Skeletal muscle satellite cell (primary cell): Measurements from ENCODE around the gene MINK1.

Experiments used
- H3K27me3 ChIP-seq: 2 replicates; pipeline ENCODE4 v1.7.0; 2013; ENCODE audit warnings: low read length; ENCODE audit not compliant: control insufficient read depth, insufficient read depth
- H3K36me3 ChIP-seq: 2 replicates; pipeline ENCODE4 v1.7.0; 2013; ENCODE audit warnings: mild to moderate bottlenecking, control low read depth, low read length; ENCODE audit not compliant: insufficient read depth
- H3K4me1 ChIP-seq: 2 replicates; pipeline ENCODE4 v1.7.0; 2013; ENCODE audit warnings: low read length; ENCODE audit not compliant: control insufficient read depth, insufficient read depth
- H3K4me2 ChIP-seq: 2 replicates; pipeline ENCODE4 v1.7.0; 2013; ENCODE audit warnings: mild to moderate bottlenecking, low read length
- H3K4me3 ChIP-seq: 2 replicates; pipeline ENCODE4 v1.7.0; 2013; ENCODE audit warnings: low read length
- H3K9ac ChIP-seq: 2 replicates; pipeline ENCODE4 v1.7.0; 2013; ENCODE audit warnings: mild to moderate bottlenecking, low read depth, low read length, moderate library complexity
- H3K9me3 ChIP-seq: replicated peaks from 2 replicates; pipeline ENCODE4 v1.7.0; 2013; ENCODE audit warnings: mild to moderate bottlenecking, control low read depth, low read length

The MINK1 gene

GRCh38 chr17:4796552-4796920, 36.6 kb upstream of the MINK1 start:
- Histone ChIP-seq H3K4me1 (peaks cover 5% of the 10 kb centered on the region), H3K4me2 (peak overlapping the region; percentile 80), H3K9ac (peak overlapping the region; percentile 96), H3K4me3 (peak overlapping the region; percentile 96), H3K36me3 (peaks cover 15% of the 10 kb centered on the region), H3K27me3 (peaks cover 3% of the 10 kb centered on the region), H3K9me3 (no peaks in the 10 kb centered on the region)

- no peaks in the 10 kb centered on the region for H3K27me3 ChIP-seq
- no peak overlapping the region for H3K9ac ChIP-seq
- peaks cover 15% of the 10 kb centered on the region for H3K36me3 ChIP-seq
- no peak overlapping the region for H3K4me3 ChIP-seq
- H3K9me3 ChIP-seq: no peaks in the 10 kb centered on the region
- peaks cover 5% of the 10 kb centered on the region for H3K4me1 ChIP-seq
- no peak overlapping the region for H3K4me2 ChIP-seq
These were observed 32.5 kb upstream of the MINK1 start for GRCh38 chr17:4800462-4801196.

GRCh38 chr17:4802228-4802627, 30.9 kb upstream of the MINK1 start, which contains the start of gene C17orf114:
Gene C17orf114 (minus strand): TSS chr17:4802328.
- no peak within 1 kb of the TSS for H3K4me3 ChIP-seq
- H3K27me3 ChIP-seq: no peaks in the 10 kb centered on the region
- H3K9ac ChIP-seq: no peak within 1 kb of the TSS
- no peak within 1 kb of the TSS for H3K4me2 ChIP-seq
- H3K36me3 ChIP-seq: peaks cover 15% of the 10 kb centered on the region
- no peaks in the 10 kb centered on the region for H3K9me3 ChIP-seq
- H3K4me1 ChIP-seq: peaks cover 4% of the 10 kb centered on the region

- peaks cover 7% of the 10 kb centered on the region for H3K36me3 ChIP-seq
- no peaks in the 10 kb centered on the region for H3K27me3 ChIP-seq
- H3K4me2 ChIP-seq: peak overlapping the region; percentile 77
- H3K4me3 ChIP-seq: peak overlapping the region; percentile 80
- no peaks in the 10 kb centered on the region for H3K9me3 ChIP-seq
- peaks cover 14% of the 10 kb centered on the region for H3K4me1 ChIP-seq
- H3K9ac ChIP-seq: peak overlapping the region; percentile 80
These were observed 26.7 kb upstream of the MINK1 start for GRCh38 chr17:4806456-4806776.

GRCh38 chr17:4806777-4807604, 26.1 kb upstream of the MINK1 start, which contains the start of gene PLD2:
Gene PLD2 (plus strand): TSS chr17:4807152. CDS start chr17:4807773, 621 bp downstream.
- Histone ChIP-seq H3K27me3 (no peaks in the 10 kb centered on the region), H3K9me3 (no peaks in the 10 kb centered on the region), H3K9ac (peak within 1 kb of the TSS; percentile 80), H3K4me3 (peak within 1 kb of the TSS; percentile 80), H3K36me3 (peaks cover 7% of the 10 kb centered on the region), H3K4me2 (peak within 1 kb of the TSS; percentile 92), H3K4me1 (peaks cover 14% of the 10 kb centered on the region)

- Histone ChIP-seq H3K4me3 (peak overlapping the region; percentile 80), H3K4me1 (peaks cover 14% of the 10 kb centered on the region), H3K9ac (peak overlapping the region; percentile 54), H3K9me3 (no peaks in the 10 kb centered on the region), H3K4me2 (peak overlapping the region; percentile 92), H3K36me3 (peaks cover 7% of the 10 kb centered on the region), H3K27me3 (no peaks in the 10 kb centered on the region)
These were observed 25.3 kb upstream of the MINK1 start for GRCh38 chr17:4807605-4808377.

GRCh38 chr17:4808378-4808767, 24.8 kb upstream of the MINK1 start:
- peaks cover 14% of the 10 kb centered on the region for H3K4me1 ChIP-seq
- H3K9me3 ChIP-seq: no peaks in the 10 kb centered on the region
- H3K4me3 ChIP-seq: peak overlapping the region; percentile 80
- peak overlapping the region; percentile 92 for H3K4me2 ChIP-seq
- H3K9ac ChIP-seq: no peak overlapping the region
- H3K27me3 ChIP-seq: no peaks in the 10 kb centered on the region
- H3K36me3 ChIP-seq: peaks cover 7% of the 10 kb centered on the region

GRCh38 chr17:4810696-4811290, 22.3 kb upstream of the MINK1 start:
- H3K36me3 ChIP-seq: peaks cover 17% of the 10 kb centered on the region
- no peak overlapping the region for H3K4me3 ChIP-seq
- H3K4me2 ChIP-seq: no peak overlapping the region
- no peaks in the 10 kb centered on the region for H3K27me3 ChIP-seq
- H3K9me3 ChIP-seq: no peaks in the 10 kb centered on the region
- peaks cover 14% of the 10 kb centered on the region for H3K4me1 ChIP-seq
- no peak overlapping the region for H3K9ac ChIP-seq

GRCh38 chr17:4811471-4811870, 21.7 kb upstream of the MINK1 start:
- H3K9ac ChIP-seq: no peak overlapping the region
- H3K9me3 ChIP-seq: no peaks in the 10 kb centered on the region
- H3K4me3 ChIP-seq: no peak overlapping the region
- H3K4me2 ChIP-seq: no peak overlapping the region
- peaks cover 18% of the 10 kb centered on the region for H3K36me3 ChIP-seq
- no peaks in the 10 kb centered on the region for H3K27me3 ChIP-seq
- peaks cover 10% of the 10 kb centered on the region for H3K4me1 ChIP-seq

- Histone ChIP-seq H3K4me1 (peaks cover 7% of the 10 kb centered on the region), H3K27me3 (no peaks in the 10 kb centered on the region), H3K4me2 (no peak overlapping the region), H3K9me3 (no peaks in the 10 kb centered on the region), H3K9ac (no peak overlapping the region), H3K4me3 (no peak overlapping the region), H3K36me3 (peaks cover 26% of the 10 kb centered on the region)
These were observed 20.4 kb upstream of the MINK1 start for GRCh38 chr17:4812690-4813089.
